SK-N-SH treated with all-trans-retinoic acid at 6 μM for 48 hours (cell line): Measurements from ENCODE around the gene GIPC1.
A peak's percentile ranks its signal among the peaks of the same experiment; 100 is the strongest.

Experiments used
- ATAC-seq: fragments of 200-7000 bp; cut with Tn5 transposase; 3 replicates; pipeline ENCODE4 v1.9.1; 2020; ENCODE audit warnings: mild to moderate bottlenecking, moderate library complexity
- ARNTL ChIP-seq: fragments of 450-650 bp; formaldehyde crosslinking; IDR thresholded peaks from 2 replicates; pipeline ENCODE4 v1.5.0; 2020; ENCODE audit warnings: low read depth, mild to moderate bottlenecking, moderate library complexity, borderline replicate concordance
- BACH2 ChIP-seq: fragments of 250-450 bp; sonication (Bioruptor Pico); IDR thresholded peaks from 2 replicates; pipeline ENCODE4 v1.9.0; 2021; ENCODE audit warnings: mild to moderate bottlenecking, borderline replicate concordance
- CREB5 ChIP-seq: fragments of 250-450 bp; sonication (Bioruptor Pico); IDR thresholded peaks from 2 replicates; pipeline ENCODE4 v1.5.1; 2020; ENCODE audit warnings: low read depth, mild to moderate bottlenecking, moderate library complexity
- CSDC2 ChIP-seq: fragments of 250-450 bp; sonication (Bioruptor Pico); IDR thresholded peaks from 2 replicates; pipeline ENCODE4 v1.5.0; 2020; ENCODE audit warnings: mild to moderate bottlenecking, moderate library complexity
- CSRNP3 ChIP-seq: fragments of 250-450 bp; sonication (Bioruptor Pico); IDR thresholded peaks from 2 replicates; pipeline ENCODE4 v1.5.1; 2021; ENCODE audit warnings: mild to moderate bottlenecking, moderate library complexity
- ESRRG ChIP-seq: fragments of 250-450 bp; sonication (Bioruptor Pico); IDR thresholded peaks from 2 replicates; pipeline ENCODE4 v1.6.1; 2021; ENCODE audit warnings: mild to moderate bottlenecking
- GLIS3 ChIP-seq: fragments of 250-450 bp; sonication (Bioruptor Pico); IDR thresholded peaks from 2 replicates; pipeline ENCODE4 v1.5.0; 2020; ENCODE audit warnings: mild to moderate bottlenecking, moderate library complexity
- ISL1 ChIP-seq: fragments of 250-450 bp; sonication (Bioruptor Pico); IDR thresholded peaks from 2 replicates; pipeline ENCODE4 v2.1.2; 2022; ENCODE audit warnings: mild to moderate bottlenecking, moderate library complexity
- OSR1 ChIP-seq: fragments of 250-450 bp; sonication (Bioruptor Pico); IDR thresholded peaks from 2 replicates; pipeline ENCODE4 v1.8.0; 2022; ENCODE audit warnings: moderate library complexity, mild to moderate bottlenecking, inconsistent platforms
- PATZ1 ChIP-seq: fragments of 250-450 bp; sonication (Bioruptor Pico); IDR thresholded peaks from 2 replicates; pipeline ENCODE4 v1.8.0; 2020; ENCODE audit warnings: mild to moderate bottlenecking, moderate library complexity, borderline replicate concordance
- POU6F1 ChIP-seq: fragments of 250-450 bp; sonication (Bioruptor Pico); IDR thresholded peaks from 2 replicates; pipeline ENCODE4 v1.8.0; 2021; ENCODE audit warnings: low read depth, mild to moderate bottlenecking, moderate library complexity, borderline replicate concordance
- PPARA ChIP-seq: fragments of 250-450 bp; sonication (Bioruptor Pico); IDR thresholded peaks from 2 replicates; pipeline ENCODE4 v1.5.0; 2020; ENCODE audit warnings: mild to moderate bottlenecking, borderline replicate concordance
- RARB ChIP-seq: fragments of 250-450 bp; sonication (Bioruptor Pico); IDR thresholded peaks from 2 replicates; pipeline ENCODE4 v1.8.0; 2021; ENCODE audit warnings: mild to moderate bottlenecking, moderate library complexity
- SNAI2 ChIP-seq: fragments of 250-450 bp; sonication (Bioruptor Pico); IDR thresholded peaks from 2 replicates; pipeline ENCODE4 v1.5.0; 2020; ENCODE audit warnings: mild to moderate bottlenecking, moderate library complexity
- TCF4 ChIP-seq: fragments of 250-450 bp; sonication (Bioruptor Pico); IDR thresholded peaks from 2 replicates; pipeline ENCODE4 v1.8.0; 2021; ENCODE audit warnings: mild to moderate bottlenecking, moderate library complexity, borderline replicate concordance
- ZC3H10 ChIP-seq: fragments of 250-450 bp; sonication (Bioruptor Pico); IDR thresholded peaks from 2 replicates; pipeline ENCODE4 v1.5.1; 2021; ENCODE audit warnings: mild to moderate bottlenecking, moderate library complexity
- ZFP30 ChIP-seq: fragments of 450-650 bp; formaldehyde crosslinking; IDR thresholded peaks from 2 replicates; pipeline ENCODE4 v1.5.0; 2022; ENCODE audit warnings: mild to moderate bottlenecking, moderate library complexity
- ZNF565 ChIP-seq: fragments of 450-650 bp; formaldehyde crosslinking; conservative IDR thresholded peaks from 2 replicates; pipeline ENCODE4 v1.5.0; 2020; ENCODE audit warnings: low read depth, mild to moderate bottlenecking, moderate library complexity
- ZNF70 ChIP-seq: fragments of 450-650 bp; formaldehyde crosslinking; IDR thresholded peaks from 2 replicates; pipeline ENCODE4 v1.5.0; 2020; ENCODE audit warnings: mild to moderate bottlenecking, moderate library complexity
- ZNF8 ChIP-seq: fragments of 450-650 bp; formaldehyde crosslinking; IDR thresholded peaks from 2 replicates; pipeline ENCODE4 v1.5.0; 2020; ENCODE audit warnings: mild to moderate bottlenecking, moderate library complexity

GIPC1 gene

GRCh38 chr19:14437578-14438140, 58.3 kb downstream of the GIPC1 start:
- no peak for ATAC-seq

GRCh38 chr19:14435320-14436050, 60.4 kb downstream of the GIPC1 start:
- no peak for ATAC-seq
- TF ChIP-seq CREB5 = no peak
- no peak for TF ChIP-seq ZC3H10
- TF ChIP-seq ZFP30 = no peak

More at GRCh38 chr19:14437578-14438140, 58.3 kb downstream of the GIPC1 start:
- TF ChIP-seq PATZ1 (CRISPR knock-in tag) (no peak), SNAI2 (CRISPR knock-in tag) (no peak), POU6F1 (CRISPR knock-in tag) (no peak), ZC3H10 (no peak), ZNF565 (CRISPR knock-in tag) (no peak), ESRRG (CRISPR knock-in tag) (no peak), PPARA (CRISPR knock-in tag) (no peak)

GRCh38 chr19:14434543-14435319, 61.2 kb downstream of the GIPC1 start:
- TF ChIP-seq ISL1 (CRISPR knock-in tag) (no peak), ZC3H10 (no peak), CSRNP3 (no peak), ARNTL (CRISPR knock-in tag) (no peak), ZFP30 (no peak), BACH2 (CRISPR knock-in tag) (no peak), GLIS3 (CRISPR knock-in tag) (no peak), SNAI2 (CRISPR knock-in tag) (no peak), TCF4 (no peak), RARB (CRISPR knock-in tag) (no peak), CSDC2 (CRISPR knock-in tag) (no peak), ESRRG (CRISPR knock-in tag) (no peak)
- ATAC-seq = peak; percentile 87

- ATAC-seq = peak; percentile 45
- TF ChIP-seq PPARA (CRISPR knock-in tag) = no peak
- no peak for TF ChIP-seq ZNF8 (CRISPR knock-in tag)
- no peak for TF ChIP-seq ZC3H10
- TF ChIP-seq ZNF70 = no peak
- TF ChIP-seq PATZ1 (CRISPR knock-in tag) = no peak
- no peak for TF ChIP-seq ARNTL (CRISPR knock-in tag)
- no peak for TF ChIP-seq RARB (CRISPR knock-in tag)
- TF ChIP-seq CREB5 = no peak
- no peak for TF ChIP-seq OSR1
- TF ChIP-seq CSRNP3 = no peak
- TF ChIP-seq ZNF565 (CRISPR knock-in tag) = no peak
- no peak for TF ChIP-seq GLIS3 (CRISPR knock-in tag)
- TF ChIP-seq TCF4 = no peak
Measured at GRCh38 chr19:14433554-14434501, 62.1 kb downstream of the GIPC1 start.
